WI38 (cell line): Measurements from ENCODE around the gene ZNF593OS.

ENCODE experiments used
- H3K4me3 ChIP-seq: 2 replicates; pipeline ENCODE4 v1.5.1; 2011; ENCODE audit warnings: low read depth, mild to moderate bottlenecking, control low read depth, low read length
- TF ChIP-seq, protein P1 (sequence below): IDR thresholded peaks from 2 replicates; pipeline ENCODE4 v1.5.1; 2012; ENCODE audit warnings: low read depth, mild to moderate bottlenecking, control low read depth, low read length

The ZNF593OS gene

GRCh38 chr1:26184086-26184485 is 12.5 kb upstream of the ZNF593OS start:
- TF ChIP-seq, protein P1, sequence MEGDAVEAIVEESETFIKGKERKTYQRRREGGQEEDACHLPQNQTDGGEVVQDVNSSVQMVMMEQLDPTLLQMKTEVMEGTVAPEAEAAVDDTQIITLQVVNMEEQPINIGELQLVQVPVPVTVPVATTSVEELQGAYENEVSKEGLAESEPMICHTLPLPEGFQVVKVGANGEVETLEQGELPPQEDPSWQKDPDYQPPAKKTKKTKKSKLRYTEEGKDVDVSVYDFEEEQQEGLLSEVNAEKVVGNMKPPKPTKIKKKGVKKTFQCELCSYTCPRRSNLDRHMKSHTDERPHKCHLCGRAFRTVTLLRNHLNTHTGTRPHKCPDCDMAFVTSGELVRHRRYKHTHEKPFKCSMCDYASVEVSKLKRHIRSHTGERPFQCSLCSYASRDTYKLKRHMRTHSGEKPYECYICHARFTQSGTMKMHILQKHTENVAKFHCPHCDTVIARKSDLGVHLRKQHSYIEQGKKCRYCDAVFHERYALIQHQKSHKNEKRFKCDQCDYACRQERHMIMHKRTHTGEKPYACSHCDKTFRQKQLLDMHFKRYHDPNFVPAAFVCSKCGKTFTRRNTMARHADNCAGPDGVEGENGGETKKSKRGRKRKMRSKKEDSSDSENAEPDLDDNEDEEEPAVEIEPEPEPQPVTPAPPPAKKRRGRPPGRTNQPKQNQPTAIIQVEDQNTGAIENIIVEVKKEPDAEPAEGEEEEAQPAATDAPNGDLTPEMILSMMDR, result no peak
- H3K4me3 ChIP-seq, result no peak overlapping the region

- TF ChIP-seq, protein P1, result no peak
- H3K4me3 ChIP-seq, result no peak overlapping the region
These were observed 10.7 kb upstream of the ZNF593OS start for GRCh38 chr1:26182383-26182696.

DNA sequence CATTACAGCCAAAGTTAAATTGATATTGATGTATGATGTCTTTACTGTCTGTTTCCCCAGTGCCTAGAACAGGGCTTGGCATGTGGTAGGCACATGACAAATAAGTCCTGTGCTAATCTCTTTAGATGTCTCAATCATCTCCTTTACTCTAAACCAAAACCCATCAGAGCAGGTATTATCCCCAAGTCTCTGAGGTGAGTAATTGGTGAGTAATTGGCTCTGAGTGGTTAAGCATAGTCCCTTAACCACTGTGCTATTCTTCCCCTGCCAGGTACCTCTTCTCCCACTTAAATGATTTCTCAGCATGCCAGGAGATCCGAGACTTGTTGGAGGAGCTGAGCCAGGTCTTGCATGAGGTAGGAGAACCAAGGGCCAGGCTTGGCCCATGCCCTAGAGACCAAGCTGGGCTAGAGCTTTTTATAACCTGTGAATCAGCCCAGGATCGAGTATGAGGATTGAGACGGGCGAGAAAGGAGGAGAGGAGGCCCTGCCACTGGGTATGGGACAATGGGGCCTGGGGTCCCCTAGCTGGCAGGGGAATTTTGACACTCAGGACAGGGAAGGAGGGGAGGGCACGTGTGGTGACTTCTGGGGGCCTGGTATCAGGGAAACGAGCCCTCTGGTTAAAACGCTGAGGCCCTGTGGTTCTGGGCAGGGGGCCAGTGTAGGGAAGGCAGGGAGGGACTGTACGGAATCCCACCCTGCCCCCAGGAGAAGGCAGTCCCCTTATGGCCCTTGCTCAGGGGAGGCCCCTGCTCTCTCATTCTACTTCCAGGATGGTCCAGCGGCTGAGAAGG is 10.2 kb upstream of the ZNF593OS start:
- no peak overlapping the region for H3K4me3 ChIP-seq
- TF ChIP-seq, protein P1, result no peak

DNA sequence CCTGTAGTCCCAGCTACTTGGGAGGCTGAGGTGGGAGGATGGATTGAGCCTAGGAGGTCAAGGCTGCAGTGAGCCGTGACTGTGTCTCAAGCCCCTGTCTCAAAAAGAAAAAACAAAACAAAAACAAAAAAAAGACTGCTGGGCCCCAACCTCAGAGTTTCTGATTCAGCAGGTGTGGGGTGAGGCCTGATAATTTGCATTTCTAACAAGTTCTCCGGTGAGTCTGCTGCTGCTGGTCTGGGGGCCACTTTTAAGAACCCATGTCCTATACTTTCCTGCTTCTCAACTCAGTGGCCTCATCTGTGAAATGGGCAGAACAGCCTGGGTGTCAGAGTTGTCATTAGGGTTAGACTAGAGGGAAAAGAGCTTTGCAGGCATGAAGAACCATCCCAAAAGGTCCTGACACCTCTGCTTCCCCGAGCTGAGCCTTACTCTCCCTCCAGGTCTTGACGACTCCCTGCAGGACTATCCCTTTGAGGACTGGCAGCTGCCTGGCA is 8.4 kb upstream of the ZNF593OS start:
- H3K4me3 ChIP-seq, result no peak overlapping the region
- TF ChIP-seq, protein P1, result no peak

- no peak within 1 kb of the TSS for H3K4me3 ChIP-seq
- TF ChIP-seq, protein P1, result no peak
These were observed 5.6 kb upstream of the ZNF593OS start, which contains the start of gene CNKSR1 for GRCh38 chr1:26177182-26177684. Gene CNKSR1, plus strand, starts transcription at chr1:26177491. Its CDS starts 57 bp downstream, at chr1:26177548.

DNA sequence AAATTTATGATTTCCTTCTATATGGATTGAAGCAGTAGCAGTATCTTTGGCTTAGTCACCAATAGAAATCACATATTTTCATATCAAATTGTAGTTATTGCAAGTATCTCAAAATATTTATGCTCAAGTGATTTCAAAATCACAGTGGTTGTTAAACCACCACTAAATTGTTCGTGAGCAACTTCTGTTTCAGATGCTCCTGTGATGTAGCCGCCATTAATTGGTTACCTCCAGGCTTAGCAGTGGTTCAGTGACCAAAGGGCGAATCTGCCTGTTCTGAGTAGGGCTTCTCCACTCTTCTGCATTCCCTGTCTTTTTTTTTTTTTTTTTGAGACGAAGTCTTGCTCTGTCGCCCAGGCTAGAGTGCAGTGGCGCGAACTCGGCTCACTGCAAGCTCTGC is 3.7 kb upstream of the ZNF593OS start:
- no peak overlapping the region for H3K4me3 ChIP-seq
- TF ChIP-seq, protein P1, result no peak

- TF ChIP-seq, protein P1, result no peak
These were observed 1.2 kb downstream of the ZNF593OS start for GRCh38 chr1:26170472-26170821.

More at GRCh38 chr1:26170472-26170821, 1.2 kb downstream of the ZNF593OS start:
- peak overlapping the region; percentile 88 for H3K4me3 ChIP-seq
